HFFc6 (cell line): ENCODE data around the gene CX3CL1. TPM values are rescaled to one million over a fixed set of nuclear protein-coding genes. Genes with fewer than 3 reads are reported as not detected.

Experiments used
- DNase-seq: peaks from one replicate; pipeline ENCODE4 v3.0.0-alpha.2; 2018
- H3K27ac Mint-ChIP-seq: 2 replicates; pipeline ENCODE4 v1.8.0; 2020; ENCODE audit warnings: mild to moderate bottlenecking, mixed read lengths
- H3K27me3 Mint-ChIP-seq: 2 replicates; pipeline ENCODE4 v1.8.0; 2021; ENCODE audit warnings: mild to moderate bottlenecking, moderate library complexity, mixed read lengths; ENCODE audit not compliant: insufficient read depth
- H3K36me3 Mint-ChIP-seq: 2 replicates; pipeline ENCODE4 v1.8.0; 2021; ENCODE audit warnings: low read depth, mixed read lengths
- H3K4me1 Mint-ChIP-seq: 2 replicates; pipeline ENCODE4 v1.8.0; 2020; ENCODE audit warnings: low read depth, mixed read lengths
- H3K4me3 Mint-ChIP-seq: 2 replicates; pipeline ENCODE4 v1.8.0; 2020; ENCODE audit warnings: mild to moderate bottlenecking, moderate library complexity, mixed read lengths
- H3K9me3 Mint-ChIP-seq: 2 replicates; pipeline ENCODE4 v1.8.0; 2020; ENCODE audit warnings: mild to moderate bottlenecking, mixed read lengths
- CTCF ChIP-seq: fragments of 200-600 bp; sonication (generic); IDR thresholded peaks from 2 replicates; pipeline ENCODE4 v1.5.0; 2021; ENCODE audit warnings: antibody characterized with exemption, mild to moderate bottlenecking
- total RNA-seq, 6 experiments: library from RNA; stranded (reverse); fragmentation: NEBNext Ultra II Directional; extraction: Animal tissue kit (Norgen Biotek cat#: 25700); gene quantifications; 2 replicates in 1 of 6; 3 replicates in 5 of 6; pipeline ENCODE4 v1.2.3, GENCODE V29; 2021

Gene CX3CL1
- total RNA-seq, 6 experiments from 2014 or later: not detected

- TF ChIP-seq CTCF: no peak
- no peaks in the 10 kb centered on the region; the same call in 1 of the 2 replicates for H3K4me1 Mint-ChIP-seq
- H3K36me3 Mint-ChIP-seq: no peaks in the 10 kb centered on the region
- peaks cover 41% of the 10 kb centered on the region for H3K27me3 Mint-ChIP-seq
- DNase-seq: no peak
- H3K27ac Mint-ChIP-seq: no peak overlapping the region
- H3K9me3 Mint-ChIP-seq: no peaks in the 10 kb centered on the region
- no peak overlapping the region for H3K4me3 Mint-ChIP-seq
Measured at GRCh38 chr16:57387598-57388354, 15.5 kb downstream of the CX3CL1 start.

- no peak for DNase-seq
- no peak for TF ChIP-seq CTCF
- Mint-ChIP-seq H3K36me3 (no peaks in the 10 kb centered on the region), H3K9me3 (no peaks in the 10 kb centered on the region), H3K4me1 (no peaks in the 10 kb centered on the region; the same call in 1 of the 2 replicates), H3K4me3 (no peak overlapping the region), H3K27me3 (peaks cover 42% of the 10 kb centered on the region), H3K27ac (no peak overlapping the region)
Measured at GRCh38 chr16:57388359-57389086, 16.2 kb downstream of the CX3CL1 start.

- Mint-ChIP-seq H3K9me3 (no peaks in the 10 kb centered on the region), H3K27me3 (peaks cover 40% of the 10 kb centered on the region), H3K36me3 (no peaks in the 10 kb centered on the region), H3K27ac (no peak overlapping the region), H3K4me1 (no peaks in the 10 kb centered on the region; the same call in 1 of the 2 replicates), H3K4me3 (no peak overlapping the region)
- no peak for TF ChIP-seq CTCF
- no peak for DNase-seq
Measured at GRCh38 chr16:57389087-57389468, 16.8 kb downstream of the CX3CL1 start.

- no peak for DNase-seq
- no peak overlapping the region for H3K27ac Mint-ChIP-seq
- no peaks in the 10 kb centered on the region for H3K36me3 Mint-ChIP-seq
- no peak overlapping the region for H3K4me3 Mint-ChIP-seq
- H3K27me3 Mint-ChIP-seq: peaks cover 38% of the 10 kb centered on the region
- H3K9me3 Mint-ChIP-seq: peaks cover 7% of the 10 kb centered on the region; the same call in 1 of the 2 replicates
- no peak for TF ChIP-seq CTCF
- H3K4me1 Mint-ChIP-seq: no peaks in the 10 kb centered on the region
Measured at GRCh38 chr16:57390636-57391295, 18.5 kb downstream of the CX3CL1 start.

- Mint-ChIP-seq H3K4me3 (no peak overlapping the region), H3K9me3 (peaks cover 7% of the 10 kb centered on the region; the same call in 1 of the 2 replicates), H3K27me3 (peaks cover 40% of the 10 kb centered on the region), H3K4me1 (no peaks in the 10 kb centered on the region), H3K36me3 (no peaks in the 10 kb centered on the region), H3K27ac (no peak overlapping the region)
- no peak for TF ChIP-seq CTCF
- no peak for DNase-seq
Measured at GRCh38 chr16:57391300-57391699, 19.0 kb downstream of the CX3CL1 start.
